Stimulated activated CD4-positive, alpha-beta T cell treated with anti-CD3 and anti-CD28 coated beads, Interleukin-15, amount 100 ng/mL, for 1 hour (primary cell): Measurements from ENCODE around the gene PRICKLE4.

ENCODE experiments used
- DNase-seq, 2 donors: peaks; one replicate each; pipeline ENCODE4 v3.0.0-alpha.2; 2020; ENCODE audit warnings: low read depth in 1 of 2, low spot score in 1 of 2

The PRICKLE4 gene

GRCh38 chr6:41780551-41781365 is at the start of gene PRICKLE4:
Gene PRICKLE4, plus strand, starts transcription at chr6:41780782. Its CDS starts 2,692 bp downstream, at chr6:41783474.
- DNase-seq: no peak

- DNase-seq: no peak
Measured at GRCh38 chr6:41731561-41732086, 49.0 kb upstream of the PRICKLE4 start.

GRCh38 chr6:41732149-41732548 is 48.4 kb upstream of the PRICKLE4 start:
- DNase-seq: no peak

- DNase-seq: peak; percentile 26 to 27
Measured at GRCh38 chr6:41732591-41733359, 47.8 kb upstream of the PRICKLE4 start.

DNA sequence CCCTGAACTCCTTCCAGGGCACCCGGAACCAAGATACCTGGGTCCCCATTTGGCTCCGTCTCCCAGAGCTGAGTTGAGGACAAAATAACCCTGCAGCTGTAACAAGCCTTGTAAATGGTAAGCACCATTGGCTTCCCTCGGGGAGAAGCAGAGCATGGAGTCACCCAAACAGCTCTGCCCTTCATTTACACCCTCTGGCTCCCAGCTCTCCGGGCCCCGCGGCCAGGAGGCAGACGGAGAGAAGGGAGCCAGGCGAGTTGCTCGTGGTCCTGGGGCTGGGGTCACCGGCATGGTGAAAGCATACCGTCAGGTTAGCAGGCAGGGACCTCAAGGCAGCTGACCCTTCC is 47.2 kb upstream of the PRICKLE4 start:
- no peak for DNase-seq

DNA sequence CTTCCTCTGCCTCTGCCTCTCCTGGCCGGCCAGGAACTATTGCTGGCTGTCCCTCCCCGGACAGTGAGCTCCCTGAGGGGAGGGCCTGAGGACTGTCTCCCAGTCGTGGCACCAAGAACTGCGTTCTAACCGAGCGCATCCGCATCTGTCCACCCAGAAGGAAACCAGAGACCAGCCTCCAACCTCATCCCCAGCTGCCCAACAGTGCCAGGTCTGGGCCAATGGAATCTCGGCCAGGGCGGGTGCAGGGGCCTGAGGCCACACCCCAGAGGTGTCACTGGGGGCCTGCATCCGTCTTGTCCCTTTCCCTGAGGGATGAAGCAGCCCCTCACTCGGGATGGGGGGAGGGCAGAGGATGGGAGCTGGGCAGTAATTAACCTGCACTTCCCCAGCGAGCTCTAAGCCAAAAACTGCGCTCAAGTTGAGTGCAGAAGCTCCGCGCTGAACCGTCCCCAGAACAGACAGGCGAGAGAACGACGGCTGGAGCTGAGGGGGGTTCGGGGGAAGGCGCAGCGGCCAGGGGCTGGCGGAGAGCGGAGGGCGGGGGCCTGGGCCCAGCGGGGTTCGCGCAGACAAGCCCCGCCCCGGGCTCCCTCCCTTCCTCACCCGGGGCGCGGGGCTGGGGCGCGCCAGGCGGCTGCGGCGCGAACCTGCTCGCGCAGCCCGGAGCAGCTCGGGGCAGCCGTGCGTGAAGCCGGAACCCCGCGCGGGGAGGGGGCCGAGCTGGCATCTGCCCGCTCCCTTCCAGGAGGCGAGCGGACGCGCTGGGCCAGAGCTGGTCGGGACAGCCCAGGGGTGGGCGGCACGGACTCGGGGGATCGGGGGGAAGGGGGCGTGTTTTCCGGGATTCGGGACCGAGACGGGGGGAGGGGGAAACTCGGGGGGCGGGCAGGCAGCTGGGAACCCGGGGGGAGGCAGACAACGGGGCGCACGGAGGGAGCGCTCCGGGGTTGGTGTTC is 46.6 kb upstream of the PRICKLE4 start:
- peak; percentile 44 to 48 for DNase-seq

DNA sequence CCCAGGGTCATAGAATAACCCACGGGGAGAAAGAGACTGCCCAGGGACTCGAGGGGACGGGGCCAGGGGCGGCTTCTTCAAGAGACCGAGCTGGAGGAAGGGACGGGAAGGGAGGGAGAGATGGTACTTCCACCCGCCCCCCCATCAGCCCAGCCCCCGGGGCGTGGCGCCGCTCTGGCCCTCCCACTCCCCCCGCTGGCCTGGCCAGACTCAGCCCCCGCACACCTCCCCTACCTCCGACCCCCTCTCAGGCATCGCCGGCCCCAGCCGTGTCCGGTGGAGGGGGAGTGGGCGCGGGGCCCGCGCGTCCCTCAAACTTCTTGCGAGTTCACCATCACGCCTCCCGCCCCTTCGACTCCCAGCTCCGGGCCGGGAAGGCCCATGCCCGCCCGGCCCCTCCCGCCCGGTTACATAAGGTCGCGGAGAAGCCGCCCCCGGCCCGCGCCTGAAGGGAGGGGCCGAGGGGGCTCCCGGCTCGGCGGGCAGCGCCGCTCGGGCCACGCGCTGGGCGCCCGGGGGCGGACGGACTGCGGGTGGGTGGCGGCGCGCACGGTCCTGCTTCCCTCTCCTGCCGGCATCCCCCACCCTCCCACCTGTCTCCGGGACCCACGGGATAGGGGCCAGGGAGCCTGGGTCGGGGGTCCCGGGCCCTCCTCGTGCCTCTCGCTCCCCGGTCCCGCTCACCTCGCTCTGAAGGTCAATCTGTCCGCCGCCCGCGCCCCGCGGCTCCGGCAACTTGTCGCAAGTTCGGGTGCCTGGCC is 45.7 kb upstream of the PRICKLE4 start:
- peak; percentile 49 for DNase-seq

DNA sequence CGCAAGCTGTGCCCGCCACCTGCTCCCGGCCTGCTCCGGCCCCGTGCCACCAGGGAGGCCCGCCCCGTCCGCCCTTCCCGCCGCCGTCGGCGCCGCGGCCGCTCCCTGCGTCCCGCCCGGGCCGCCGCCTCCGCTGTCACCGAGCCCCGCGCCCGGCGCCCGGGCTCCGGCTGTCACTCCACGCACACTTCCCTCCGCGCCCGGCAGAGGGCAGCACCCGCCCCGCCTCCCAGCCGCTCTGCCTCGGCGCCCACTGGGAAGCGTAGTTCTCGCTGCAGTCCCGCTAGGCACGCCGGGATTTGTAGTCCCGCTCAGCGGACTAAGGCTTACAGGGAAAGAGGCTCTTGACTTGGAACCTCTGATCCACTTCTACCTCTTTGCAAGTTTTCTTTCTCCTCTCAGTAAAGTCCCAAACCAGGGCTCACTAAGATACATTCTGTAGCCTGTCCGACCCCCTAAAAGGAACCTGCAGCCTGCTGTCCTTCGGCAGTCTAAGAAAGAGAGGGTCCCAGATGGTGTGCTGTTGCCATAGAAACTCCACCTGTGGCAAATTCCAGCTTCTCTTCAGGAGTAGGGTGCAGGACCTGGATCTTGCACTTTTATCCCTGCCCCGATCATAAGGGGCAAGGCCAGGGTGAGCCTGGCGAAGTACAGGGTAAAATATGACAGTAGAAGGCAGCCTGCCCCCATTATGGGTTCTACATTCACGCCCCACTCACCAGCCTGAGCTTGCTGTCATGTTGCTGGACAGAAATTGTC is 45.0 kb upstream of the PRICKLE4 start, which contains the start of gene TFEB:
TFEB (minus strand) TSS at position 182 of the 759 bp plus-strand sequence. CDS start 44,395 bp downstream, outside the sequence.
- peak; percentile 89 to 95 for DNase-seq

DNA sequence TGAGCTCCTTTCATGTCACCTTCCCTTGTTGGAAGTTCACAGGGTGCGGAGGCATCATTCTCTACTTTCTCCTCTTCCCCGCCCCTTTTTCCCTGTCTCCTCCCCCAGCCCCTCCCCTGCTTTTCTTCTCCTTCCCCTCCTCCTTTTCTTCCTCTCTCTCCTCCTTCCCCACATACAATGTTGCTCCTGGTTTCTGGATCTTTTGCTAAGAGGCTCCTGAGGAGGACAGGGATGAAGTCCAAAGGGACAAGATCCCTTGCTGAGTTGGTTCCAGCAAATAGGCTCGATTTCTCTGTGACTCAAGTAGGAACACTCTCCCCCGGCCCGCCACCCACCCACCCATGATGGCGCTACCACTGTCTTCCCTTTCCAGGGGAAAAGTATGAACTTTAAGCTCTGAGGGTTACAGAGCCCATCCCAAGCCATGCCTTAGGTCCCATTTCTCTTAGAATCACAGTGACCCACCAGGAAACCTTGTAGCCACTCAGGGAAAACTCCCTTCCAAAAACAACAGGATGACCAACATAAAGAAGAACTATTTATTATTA is 44.3 kb upstream of the PRICKLE4 start:
- DNase-seq: no peak

DNA sequence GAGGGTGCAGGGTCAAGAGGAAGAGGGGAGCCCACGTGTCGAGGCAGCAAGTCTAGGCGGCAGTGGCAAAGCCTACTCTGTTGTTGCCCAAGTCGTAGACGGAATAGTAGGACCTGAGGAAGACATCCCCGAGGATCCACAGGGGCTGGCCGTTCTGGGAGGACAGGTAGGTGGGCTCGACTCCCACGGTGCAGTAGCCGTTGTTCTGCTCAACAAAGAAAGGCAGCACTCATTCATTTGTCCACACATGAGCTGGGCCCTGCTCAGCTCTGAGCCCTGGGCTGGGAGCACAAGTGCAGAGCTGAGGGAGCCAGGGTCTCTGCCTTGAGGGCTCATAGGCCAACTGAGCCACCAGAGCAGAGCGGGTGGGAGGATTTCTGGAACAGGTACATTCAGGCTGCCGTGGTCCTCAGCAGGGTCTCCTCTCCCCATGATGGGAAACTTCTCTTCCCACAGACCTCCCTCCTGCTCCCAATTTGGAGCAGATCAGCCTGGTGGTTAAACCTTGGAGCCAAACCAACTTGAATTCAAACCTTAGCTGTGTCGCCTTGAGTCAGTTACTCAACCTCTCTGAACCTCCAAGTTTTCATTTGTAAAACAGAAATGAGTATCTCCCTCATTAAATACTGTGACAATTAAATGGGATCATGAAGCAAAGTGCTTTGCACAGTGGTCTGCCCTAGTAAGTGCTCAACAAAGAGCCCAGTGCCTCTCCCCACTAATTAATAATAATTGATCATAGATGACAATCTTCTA is 43.6 kb upstream of the PRICKLE4 start:
- no peak for DNase-seq

GRCh38 chr6:41737591-41738130 is 42.9 kb upstream of the PRICKLE4 start:
- no peak for DNase-seq

DNA sequence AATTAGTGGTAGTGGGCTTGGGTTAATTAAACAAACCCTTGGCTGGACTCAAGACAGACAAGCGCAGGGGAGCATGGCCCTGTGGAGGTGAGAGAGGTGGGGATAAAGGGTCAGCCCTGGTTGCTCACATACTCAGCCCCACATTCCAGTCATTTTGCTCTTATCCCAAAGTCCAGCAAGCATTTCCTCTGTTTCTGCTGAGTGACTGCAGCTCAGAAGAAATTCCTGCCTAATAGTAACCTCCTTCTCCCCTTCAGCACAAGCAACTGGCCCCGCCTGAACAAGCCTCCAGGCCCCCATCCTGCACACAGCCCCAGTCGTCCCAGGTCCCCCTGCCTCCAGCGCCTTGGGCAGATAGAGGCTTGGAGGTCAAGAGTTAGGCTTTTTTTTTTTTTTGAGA is 41.5 kb upstream of the PRICKLE4 start:
- no peak for DNase-seq

- DNase-seq: no peak
Measured at GRCh38 chr6:41740366-41741162, 40.0 kb upstream of the PRICKLE4 start.

DNA sequence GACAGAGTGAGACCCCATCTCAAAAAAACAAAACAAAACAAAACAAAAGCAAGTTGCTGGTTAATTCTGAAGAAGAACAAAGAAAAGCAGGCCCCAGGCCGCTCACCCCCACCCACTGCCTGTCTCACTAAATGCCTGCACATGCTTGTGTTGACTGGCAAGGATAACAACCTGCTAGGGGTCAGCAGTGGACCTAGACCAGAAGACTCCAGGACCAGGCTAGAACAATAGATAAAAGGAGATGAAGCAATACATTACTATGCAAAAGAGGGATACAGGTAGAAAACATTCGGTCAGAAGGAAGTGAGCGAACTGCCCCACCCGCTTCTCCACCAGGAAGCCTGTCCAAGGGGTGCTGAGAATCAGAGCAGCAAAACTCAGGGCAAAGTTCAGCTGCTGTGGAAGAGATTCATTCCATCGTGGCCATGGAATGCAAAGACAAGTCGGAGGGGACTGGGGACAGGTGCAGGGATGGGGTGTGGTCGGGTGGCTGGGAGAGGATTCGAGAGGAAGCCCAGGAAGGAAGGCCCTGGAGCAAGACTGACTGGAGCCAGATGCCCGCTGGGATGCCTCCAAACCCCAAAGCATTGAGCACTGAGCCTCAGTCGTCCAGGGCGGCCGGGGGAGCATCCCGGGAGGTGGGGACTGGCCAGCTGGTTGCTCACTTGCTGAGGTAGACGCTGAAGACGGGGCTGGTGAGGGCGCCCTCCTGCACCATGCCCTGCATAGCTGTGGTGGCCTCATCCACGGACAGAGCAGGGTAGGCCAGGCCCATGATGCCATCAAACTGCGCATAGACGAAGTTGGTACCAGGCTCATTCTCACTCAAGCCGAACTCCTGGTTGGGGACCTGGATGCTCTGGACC is 38.7 kb upstream of the PRICKLE4 start:
- DNase-seq: no peak

- no peak for DNase-seq
Measured at GRCh38 chr6:41743406-41744235, 37.0 kb upstream of the PRICKLE4 start.
